ENCODE measurements around the gene DYRK1A.
"Not testable (repeated sequence)": the region's sequence is repeated elsewhere in the genome, so short reads cannot be mapped to it uniquely, and the experiment has no call there.

Gene DYRK1A

DNA sequence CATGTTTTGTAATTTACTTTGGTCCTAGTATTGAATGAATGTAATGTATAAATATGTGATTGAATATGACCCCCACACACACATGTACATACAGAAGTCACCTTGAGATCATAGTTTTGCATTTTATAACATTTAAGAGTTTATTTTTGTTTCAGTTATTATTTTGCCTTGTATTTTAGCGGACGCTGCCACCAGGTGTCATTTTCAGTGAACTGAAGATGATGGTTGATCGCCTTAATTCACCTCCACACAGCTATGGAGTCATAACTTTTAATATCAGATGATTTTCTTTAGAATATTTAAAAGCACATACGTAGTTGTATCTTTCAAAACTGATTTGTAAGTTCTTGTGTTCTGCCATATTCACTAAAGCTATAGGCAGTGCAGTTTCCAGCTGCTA, 130.4 kb downstream of the DYRK1A start:
- DNase-seq = no peak

DNA sequence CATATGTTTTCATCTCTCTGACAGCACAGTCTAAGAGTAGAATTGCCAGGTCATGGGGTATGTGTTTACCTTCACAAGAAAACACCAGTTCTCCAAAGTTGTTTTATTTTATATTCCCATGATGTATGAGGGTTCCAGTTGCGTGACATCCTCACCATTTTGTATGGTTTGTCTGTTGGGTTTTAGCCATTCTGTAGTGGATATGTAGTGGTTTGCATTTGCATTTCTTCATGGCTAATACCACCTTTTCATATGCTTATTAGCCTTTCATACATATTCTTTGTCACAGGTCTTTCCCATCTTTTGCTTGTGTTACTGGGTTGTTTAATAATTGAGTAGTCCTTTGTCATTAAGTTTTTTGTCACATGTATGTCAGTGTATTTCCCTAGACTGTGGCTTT, 132.1 kb downstream of the DYRK1A start:
- no peak for DNase-seq

DNA sequence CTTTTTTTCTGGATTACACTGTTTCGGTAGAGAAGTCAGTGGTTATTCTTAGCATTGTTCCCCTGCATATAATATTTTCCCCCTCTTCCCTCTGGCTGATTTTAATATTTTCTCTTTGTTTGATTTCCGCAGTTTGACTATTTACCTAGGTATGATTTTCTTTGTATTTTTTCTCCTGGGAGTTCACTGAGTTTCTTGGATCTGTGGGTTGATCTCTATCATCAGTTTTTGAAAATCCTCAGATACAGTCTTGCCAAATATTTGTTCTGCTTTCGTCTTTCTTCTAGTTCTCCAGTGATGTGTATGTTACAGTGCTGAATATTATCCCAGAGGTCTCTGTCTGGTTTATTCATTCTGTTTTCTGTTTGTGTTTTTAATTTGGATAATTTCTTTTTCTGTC, 136.4 kb downstream of the DYRK1A start:
- DNase-seq = no peak

DNA sequence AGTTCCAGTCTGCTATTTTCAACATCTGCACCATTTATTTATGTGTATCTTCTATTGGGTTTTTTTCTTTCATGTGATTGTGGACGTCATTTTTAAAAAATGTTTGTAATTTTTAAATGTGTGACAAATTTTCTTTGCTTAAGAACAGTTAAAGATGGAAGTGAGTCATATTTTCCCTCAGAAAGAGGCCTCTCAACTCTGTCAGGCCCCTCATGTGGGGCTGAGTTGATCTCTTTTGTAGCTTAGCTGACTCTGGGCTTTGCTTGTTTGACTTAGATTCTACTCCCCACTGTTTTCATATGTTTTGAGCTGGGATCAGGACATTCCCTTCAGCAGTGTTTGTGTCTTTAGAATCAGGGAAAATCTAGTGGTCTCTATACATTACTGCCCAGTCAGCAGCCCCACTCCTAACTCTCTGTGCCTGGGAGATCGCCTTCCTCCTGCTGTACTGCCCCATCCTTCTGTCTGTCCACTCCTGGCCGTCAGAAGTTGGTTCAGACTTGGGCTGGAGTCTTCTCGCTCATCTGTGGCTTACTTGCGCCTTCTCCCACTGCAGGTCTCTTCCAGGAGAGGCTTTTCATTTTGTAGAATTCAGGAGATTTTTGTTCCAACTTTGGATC, 137.4 kb downstream of the DYRK1A start:
- no peak for DNase-seq

DNA sequence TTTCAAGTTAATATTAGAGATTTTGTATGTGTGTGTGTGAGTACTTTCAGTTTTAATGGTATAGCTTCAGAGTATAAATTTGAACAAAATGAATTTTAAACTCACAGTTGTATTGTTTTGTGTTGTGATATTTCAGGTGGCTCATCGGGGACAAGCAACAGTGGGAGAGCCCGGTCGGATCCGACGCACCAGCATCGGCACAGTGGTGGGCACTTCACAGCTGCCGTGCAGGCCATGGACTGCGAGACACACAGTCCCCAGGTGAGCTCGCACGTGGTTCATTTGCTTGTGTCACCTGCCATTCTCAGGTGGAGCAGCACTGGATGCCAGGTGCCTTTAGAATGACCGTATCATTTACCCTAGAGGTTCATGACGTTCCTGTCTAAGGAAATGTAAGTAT, 139.4 kb downstream of the DYRK1A start:
- no peak for DNase-seq

DNA sequence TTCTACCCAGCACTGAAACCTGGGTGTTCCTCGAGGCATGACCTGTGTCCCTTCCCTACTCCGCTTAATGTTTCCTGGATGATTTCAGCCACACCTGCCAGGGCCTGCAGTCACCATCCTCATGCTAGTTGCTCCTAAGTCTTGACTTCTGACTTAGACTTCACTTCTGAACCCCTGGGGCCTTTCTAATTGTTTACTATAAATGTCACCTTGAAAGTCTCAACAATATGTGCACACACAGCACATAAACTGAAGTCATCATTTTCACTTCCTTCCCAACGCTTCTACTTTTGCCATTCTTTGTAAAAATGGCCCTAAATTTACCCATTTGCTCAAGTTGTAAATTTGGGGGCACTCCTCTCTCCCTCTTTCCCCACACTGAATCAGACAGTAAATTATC, 141.1 kb downstream of the DYRK1A start:
- DNase-seq = no peak

DNA sequence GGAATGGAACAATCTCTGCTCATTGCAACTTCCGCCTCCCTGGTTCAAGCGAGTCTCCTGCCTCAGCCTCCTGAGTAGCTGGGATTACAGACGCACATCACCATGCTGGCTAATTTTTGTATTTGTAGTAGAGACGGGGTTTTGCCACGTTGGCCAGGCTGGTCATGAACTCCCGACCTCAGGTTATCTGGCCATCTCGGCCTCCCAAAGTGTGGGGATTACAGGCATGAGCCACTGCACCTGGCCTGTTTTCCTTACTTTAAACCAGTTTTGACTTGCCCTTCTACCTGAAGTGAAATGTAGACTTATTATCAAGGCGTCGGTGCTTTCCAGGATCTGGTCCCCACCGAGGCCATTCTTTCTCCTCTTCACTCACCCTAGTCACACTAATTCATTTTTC, 141.8 kb downstream of the DYRK1A start:
- DNase-seq = no peak

DNA sequence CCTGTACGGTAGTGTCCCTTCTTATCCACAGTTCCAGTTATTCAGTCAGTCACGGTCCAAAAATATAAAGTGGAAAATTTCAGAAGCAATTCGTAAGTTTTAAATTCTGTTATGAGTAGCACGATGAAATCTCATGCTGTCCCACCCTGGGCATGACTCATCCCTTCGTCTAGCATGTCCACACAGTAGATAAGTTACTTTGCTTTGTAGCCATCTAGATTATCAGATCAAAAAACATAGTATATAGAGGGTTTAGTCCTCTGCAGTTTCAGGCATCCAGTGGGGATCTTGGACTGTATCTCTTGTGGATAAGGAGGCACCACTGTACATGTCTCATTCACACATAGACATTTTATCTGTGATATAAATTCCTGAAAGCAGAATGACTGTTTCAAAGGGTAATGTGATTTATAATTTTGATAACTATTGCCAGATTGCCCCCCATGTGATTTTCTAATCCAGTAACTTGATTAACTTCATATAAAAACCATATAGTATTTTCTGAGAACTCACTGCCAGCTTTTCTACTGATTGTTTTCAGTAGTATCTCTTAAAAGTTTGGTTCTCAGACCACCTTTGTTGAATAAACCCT, 143.3 kb downstream of the DYRK1A start:
- DNase-seq = no peak

DNA sequence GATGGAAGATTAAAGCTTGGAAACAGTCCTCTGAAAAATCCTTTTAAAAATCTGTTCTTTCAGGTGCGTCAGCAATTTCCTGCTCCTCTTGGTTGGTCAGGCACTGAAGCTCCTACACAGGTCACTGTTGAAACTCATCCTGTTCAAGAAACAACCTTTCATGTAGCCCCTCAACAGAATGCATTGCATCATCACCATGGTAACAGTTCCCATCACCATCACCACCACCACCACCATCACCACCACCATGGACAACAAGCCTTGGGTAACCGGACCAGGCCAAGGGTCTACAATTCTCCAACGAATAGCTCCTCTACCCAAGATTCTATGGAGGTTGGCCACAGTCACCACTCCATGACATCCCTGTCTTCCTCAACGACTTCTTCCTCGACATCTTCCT, 145.3 kb downstream of the DYRK1A start:
- no peak for DNase-seq

DNA sequence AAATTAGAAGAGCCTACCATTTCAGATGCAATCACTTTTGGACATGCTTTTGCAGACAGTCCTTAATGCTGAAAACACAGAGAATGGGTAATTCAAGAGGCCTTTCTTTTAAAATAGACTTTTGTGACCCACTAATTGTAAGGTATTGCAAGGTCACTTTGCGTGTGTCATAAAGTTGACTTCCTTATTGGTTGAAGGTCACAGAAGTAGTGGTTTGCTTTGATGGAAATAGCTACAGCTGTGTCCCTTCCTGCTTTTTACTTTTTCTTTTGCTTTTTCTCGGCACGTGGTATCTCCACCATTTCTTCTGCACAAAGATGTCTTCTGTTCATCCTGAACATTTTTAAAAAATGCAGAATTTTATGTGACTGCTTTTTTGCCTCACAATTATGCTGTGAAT, 146.8 kb downstream of the DYRK1A start:
- no peak for DNase-seq

DNA sequence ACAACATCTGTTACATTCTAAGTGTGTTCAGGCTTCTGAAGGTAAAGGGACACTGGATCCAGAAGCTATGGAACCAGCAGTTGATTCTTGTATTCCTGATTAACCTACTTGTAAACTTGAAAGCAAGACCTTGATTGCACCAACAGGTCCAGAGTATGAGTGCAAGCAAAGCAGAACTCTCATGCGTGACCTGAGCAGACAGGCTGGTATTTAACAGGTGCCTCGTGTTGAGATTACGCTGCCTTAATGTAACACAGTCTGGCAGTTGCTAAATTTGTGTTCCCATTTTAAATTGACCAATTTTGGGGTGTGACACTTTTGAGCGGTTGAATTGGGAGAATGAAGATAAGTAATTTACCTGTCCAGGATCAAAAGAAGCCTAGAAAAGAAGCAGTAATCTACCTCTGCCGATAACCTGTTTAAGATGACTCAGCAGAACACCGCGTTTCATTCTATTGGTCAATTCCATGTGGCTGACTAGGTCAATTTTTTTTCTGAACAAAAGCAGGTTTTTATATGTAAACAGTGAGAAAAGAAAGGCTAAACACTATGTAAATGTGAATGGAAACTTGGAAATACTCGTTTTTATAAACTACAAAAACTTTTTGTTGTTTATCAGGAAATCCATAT, 147.6 kb downstream of the DYRK1A start:
- no peak for DNase-seq

DNA sequence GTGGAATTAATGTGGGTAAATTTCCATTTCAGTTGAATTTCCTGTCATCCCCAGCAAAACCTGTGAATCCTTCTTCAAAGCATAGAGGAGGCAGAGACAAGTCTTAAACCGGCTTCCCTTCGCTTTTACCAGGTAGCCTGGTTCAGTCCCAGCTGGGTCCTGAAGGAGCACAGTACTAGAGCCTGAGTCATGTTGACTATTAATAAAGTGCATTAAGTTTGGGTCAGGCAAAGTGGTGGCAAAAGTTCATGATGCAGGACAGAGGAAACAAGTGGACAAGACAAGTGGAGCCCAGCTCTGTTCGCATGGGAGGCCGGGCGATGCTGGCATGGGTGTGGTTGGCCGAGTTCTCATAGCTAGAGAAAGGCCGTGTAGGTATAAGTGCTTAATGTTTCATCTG, 150.4 kb downstream of the DYRK1A start:
- DNase-seq = no peak

DNA sequence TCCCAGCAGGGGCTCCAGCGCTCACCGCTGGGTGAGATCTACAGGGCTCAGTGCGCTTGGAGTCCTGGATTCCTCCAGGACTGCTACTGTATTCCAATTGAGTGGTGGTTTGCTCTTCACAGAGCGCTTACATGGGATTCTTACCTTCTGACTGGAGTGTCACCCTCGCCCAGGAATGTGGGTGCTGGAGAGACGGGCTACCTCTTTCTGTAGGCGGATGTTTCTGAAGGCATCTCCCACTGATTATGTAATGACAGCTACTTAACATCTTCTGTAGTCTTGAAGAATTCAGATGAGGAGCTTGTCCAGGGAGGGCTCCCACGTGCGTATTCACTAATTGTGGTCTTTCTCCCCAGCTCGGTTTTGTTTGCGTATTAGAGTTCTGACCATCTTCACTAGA, 154.2 kb downstream of the DYRK1A start:
- no peak for DNase-seq

DNA sequence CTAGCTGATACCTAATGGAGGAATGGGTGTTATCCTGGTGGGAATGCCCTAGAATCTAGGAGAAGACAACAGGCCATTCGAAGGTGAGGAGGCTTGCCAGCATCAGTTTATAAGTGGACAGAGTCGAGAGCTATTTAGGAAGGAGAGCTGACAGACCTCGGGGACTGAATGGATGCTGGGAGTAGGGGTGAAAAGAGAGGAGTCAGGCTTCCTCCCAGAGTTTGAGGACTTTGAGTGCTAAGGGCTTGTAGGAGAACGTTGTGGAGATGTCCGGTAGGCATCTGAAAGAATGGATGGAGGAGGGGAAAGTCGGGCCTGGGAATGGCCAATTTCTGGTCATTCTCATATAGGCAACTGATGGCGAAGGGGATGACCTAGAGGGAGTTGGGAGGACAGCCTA, 155.1 kb downstream of the DYRK1A start:
- no peak for DNase-seq

DNA sequence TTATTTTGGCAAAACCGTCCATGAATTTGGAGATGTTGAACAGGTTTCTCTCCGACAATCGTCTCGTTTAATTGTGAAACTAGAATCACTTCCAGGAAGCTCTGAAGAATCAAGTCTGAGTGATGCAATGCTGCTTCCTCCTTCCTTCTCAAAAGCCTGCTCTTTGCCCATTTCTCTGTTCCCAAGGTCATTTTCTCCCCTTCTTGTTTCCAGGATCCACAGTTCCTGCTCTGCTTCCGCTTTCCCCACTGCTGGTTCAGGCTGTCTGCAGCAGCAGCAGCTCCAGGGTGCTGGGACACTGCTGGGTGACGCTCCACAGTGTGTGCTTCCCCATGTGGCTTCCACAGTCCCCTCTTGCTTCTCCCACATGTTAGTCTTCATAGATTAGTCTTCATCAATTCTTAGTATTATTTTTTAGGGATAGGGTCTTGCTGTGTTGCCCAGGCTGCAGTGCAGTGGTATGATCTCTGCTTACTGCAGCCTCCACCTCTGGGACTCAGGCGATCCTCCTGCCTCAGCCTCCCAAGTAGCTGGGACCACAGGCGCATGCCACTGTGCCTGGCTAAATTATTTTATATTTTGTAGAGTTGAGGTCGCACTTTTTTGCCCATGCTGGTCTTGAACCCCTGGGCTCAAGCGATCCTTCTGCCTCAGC, 156.2 kb downstream of the DYRK1A start:
- no peak for DNase-seq

DNA sequence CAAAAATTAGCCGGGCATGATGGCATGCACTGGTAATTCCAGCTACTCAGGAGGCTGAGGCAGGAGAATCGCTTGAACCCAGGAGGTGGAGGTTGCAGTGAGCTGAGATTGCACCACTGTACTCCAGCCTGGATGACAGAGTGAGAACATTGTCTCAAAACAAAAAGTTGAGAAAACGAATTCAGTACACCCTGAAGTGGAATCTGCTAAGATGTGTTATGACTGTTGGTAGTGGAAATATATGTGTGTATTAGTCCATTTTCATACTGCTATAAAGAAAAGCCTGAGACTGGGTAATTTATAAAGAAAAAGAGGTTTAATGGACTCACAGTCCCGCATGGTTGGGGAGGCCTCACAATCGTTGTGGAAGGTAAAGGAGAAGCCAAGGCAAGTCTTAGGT, 158.4 kb downstream of the DYRK1A start:
- not testable (repeated sequence) for DNase-seq

DNA sequence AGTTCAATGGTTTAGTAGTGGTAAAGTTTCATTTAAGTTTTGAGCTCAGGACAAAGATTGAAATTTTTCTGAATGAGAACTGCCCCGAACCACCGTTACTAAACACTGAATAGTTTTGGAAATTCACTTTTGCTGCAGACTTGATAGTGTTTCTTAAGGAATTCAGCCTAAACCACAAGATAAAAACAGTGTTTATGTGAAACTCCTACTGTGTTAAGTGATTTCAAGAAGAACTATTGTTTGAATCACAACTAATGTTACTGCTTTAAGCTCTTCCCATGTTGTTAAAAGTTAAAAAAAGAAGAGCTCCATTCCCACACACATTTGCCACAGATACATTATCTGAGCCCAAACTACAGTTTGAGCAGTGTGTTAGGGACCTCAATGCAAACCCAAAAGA, 159.2 kb downstream of the DYRK1A start:
- no peak for DNase-seq

DNA sequence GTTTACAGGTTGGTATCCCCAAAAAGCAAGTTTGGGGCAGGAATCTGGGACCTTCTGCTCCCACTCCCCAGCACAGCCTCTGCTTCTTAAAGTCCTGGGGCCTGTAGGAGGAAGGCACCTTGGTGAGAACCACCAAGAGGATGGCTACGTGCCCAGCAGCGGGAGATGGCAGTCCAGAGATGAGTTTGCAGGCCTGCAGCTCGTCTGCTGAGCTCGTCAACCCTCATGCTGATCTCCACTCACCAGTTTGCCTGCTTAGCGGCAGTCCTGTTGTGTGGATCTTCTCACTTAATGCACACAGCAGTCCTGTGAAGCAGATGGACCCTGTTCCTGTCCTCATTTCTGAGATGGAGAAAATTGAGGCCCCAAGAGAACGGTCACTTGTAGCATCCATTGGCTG, 160.5 kb downstream of the DYRK1A start:
- no peak for DNase-seq

DNA sequence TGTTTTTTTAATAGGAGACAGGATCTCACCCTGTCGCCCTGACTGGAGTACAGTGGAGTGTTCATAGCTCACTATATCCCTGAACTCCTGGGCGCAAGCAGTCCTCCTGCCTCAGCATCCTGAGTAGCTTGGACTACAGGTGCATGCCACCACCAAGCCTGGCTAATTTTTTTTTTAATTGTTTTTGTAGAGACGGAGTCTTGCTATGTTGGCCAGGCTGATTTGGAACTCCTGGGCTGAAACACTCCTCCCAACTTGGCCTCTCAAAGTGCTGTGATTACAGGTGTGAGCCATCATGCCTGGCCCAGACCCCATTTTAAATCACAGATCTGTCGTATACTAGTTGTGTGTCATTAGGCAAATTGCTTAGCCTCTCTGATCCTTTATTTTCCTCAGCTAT, 161.1 kb downstream of the DYRK1A start:
- no peak for DNase-seq

DNA sequence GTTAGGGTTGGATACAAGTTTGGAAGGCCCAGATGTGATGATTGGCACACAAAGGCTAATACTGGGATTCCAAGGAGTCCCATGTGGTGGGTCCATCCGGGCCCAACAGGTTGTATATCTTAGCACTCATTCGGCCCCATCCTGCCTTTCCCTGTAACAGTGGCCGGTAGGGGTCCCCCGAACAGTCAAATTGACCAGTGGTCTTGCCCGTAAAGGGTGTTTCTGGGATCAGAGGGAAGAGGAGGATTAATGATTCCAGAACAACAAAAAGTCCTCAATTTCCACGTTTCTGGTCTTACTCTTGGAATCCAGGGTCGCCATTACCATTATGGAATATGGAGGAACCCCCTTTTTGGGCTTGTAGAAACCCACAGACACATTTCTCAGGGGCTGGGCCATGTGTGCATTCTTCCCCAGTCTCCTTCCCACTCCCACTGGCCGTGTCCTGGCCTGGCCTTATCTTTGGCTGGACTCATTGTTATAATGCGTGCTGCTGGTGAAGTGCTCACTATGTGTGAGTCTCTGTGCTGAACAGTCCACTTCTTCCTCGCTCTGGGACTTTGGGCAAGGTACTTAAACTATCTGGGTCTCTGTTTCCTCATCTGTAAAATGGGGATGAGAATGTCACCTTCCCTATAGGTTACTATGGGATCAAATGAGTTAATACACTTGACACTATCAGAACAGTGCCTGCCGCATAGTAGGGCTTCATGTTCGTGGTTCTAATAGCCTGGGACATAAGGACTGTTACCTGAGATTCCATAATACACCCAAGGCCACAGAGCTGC, 161.8 kb downstream of the DYRK1A start:
- DNase-seq = no peak

DNA sequence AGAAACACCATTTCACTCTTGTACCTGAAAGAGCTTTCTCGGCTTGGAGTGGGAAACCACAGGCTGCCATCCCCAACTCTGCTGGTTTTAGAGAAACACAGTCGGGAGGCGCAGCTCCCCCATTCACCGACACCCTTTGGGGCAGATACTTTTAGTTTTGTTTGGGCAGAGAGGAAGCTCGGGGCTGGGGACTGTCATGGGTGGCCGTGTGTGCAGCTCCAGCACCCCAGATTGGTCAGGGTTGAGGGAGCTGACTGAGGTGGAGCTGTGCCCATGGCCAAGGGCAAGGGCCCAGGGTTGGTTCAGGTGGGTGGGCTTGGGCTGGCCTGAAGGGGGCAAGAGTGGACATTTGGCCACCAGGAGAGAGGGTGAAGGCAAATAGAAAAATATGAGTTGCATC, 163.1 kb downstream of the DYRK1A start:
- no peak for DNase-seq

DNA sequence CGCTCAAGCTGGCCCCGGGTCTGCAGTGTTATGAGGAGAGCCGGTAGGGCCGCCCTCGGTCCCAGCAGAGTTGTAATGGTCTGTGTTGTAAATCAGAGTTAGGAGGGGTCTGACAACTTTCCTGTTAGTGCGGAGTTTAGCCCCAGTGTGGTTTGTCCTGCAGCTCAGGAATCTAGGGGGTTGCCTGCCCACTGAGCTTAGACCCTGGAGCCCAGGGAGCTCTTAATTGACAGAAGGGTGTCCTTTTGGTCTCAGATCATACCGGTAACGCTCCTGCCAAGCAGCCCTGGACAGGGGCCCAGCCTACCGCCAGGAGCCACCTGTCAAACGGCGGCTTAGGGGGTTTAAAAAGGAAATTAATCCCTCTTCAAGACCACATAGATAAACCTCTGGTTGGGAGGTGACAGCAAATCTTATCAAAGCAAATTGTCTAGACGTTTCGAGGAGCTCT, 164.4 kb downstream of the DYRK1A start:
- DNase-seq = no peak

DNA sequence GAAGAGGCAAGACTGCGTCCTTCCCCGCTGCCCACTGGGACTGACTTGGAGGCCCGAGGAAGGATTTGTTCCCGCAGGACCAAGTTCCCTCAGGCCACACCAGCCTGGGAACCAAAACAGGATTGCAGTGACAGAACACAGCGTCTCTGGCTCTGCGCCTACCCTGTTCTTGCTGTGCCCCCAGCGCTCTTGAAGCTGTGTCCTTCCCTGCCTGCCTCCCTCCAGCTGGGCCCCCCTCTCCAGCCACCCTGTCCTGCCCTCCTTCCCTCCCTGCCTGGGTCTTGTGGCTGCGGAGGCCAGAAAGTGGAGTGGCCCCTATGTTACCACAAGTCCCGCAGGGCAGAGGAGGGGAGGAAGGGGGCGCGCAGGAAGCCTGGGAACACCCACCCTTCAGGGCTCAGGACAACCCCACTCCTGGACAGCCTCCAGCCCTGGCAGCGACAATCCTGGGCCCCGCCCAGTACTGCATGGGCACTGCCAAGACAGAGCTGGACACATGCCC, 164.9 kb downstream of the DYRK1A start:
- no peak for DNase-seq

Data from cortex of kidney (tissue), 1 donor.